ENCODE measurements around the gene DCDC2C.

The DCDC2C gene

GRCh38 chr2:3743951-3744555, 40.7 kb downstream of the DCDC2C start:
- DNase-seq (ENCODE audit: low spot score) = no peak

- no peak for DNase-seq (ENCODE audit: low spot score)
Observed at GRCh38 chr2:3745920-3746319, 42.5 kb downstream of the DCDC2C start.

GRCh38 chr2:3747032-3747654, 43.8 kb downstream of the DCDC2C start:
- DNase-seq (ENCODE audit: low spot score) = no peak

- DNase-seq (ENCODE audit: low spot score) = no peak
Observed at GRCh38 chr2:3747826-3748225, 44.5 kb downstream of the DCDC2C start.

- no peak for DNase-seq (ENCODE audit: low spot score)
Observed at GRCh38 chr2:3749201-3749600, 45.8 kb downstream of the DCDC2C start.

- no peak for DNase-seq (ENCODE audit: low spot score)
Observed at GRCh38 chr2:3751251-3751650, 47.9 kb downstream of the DCDC2C start.

- no peak for DNase-seq (ENCODE audit: low spot score)
Observed at GRCh38 chr2:3751806-3752205, 48.4 kb downstream of the DCDC2C start.

- DNase-seq (ENCODE audit: low spot score) = no peak
Observed at GRCh38 chr2:3752376-3752775, 49.0 kb downstream of the DCDC2C start.

GRCh38 chr2:3753561-3753960, 50.2 kb downstream of the DCDC2C start:
- DNase-seq (ENCODE audit: low spot score) = no peak

GRCh38 chr2:3754280-3754679, 50.9 kb downstream of the DCDC2C start:
- no peak for DNase-seq (ENCODE audit: low spot score)

- DNase-seq (ENCODE audit: low spot score) = no peak
Observed at GRCh38 chr2:3754795-3755194, 51.4 kb downstream of the DCDC2C start.

- DNase-seq (ENCODE audit: low spot score) = no peak
Observed at GRCh38 chr2:3755277-3755676, 51.9 kb downstream of the DCDC2C start.

- DNase-seq (ENCODE audit: low spot score) = no peak
Observed at GRCh38 chr2:3756306-3756705, 52.9 kb downstream of the DCDC2C start.

- DNase-seq (ENCODE audit: low spot score) = no peak
Observed at GRCh38 chr2:3758906-3759305, 55.5 kb downstream of the DCDC2C start.

GRCh38 chr2:3759331-3759730, 56.0 kb downstream of the DCDC2C start:
- DNase-seq (ENCODE audit: low spot score) = no peak

- DNase-seq (ENCODE audit: low spot score) = no peak
Observed at GRCh38 chr2:3759761-3760160, 56.4 kb downstream of the DCDC2C start.

- no peak for DNase-seq (ENCODE audit: low spot score)
Observed at GRCh38 chr2:3761272-3761671, 57.9 kb downstream of the DCDC2C start.

- no peak for DNase-seq (ENCODE audit: low spot score)
Observed at GRCh38 chr2:3762771-3763447, 59.5 kb downstream of the DCDC2C start.

- no peak for DNase-seq (ENCODE audit: low spot score)
Observed at GRCh38 chr2:3766824-3767223, 63.4 kb downstream of the DCDC2C start.

GRCh38 chr2:3768960-3769765, 65.8 kb downstream of the DCDC2C start:
- DNase-seq (ENCODE audit: low spot score) = no peak

GRCh38 chr2:3769766-3770165, 66.4 kb downstream of the DCDC2C start:
- no peak for DNase-seq (ENCODE audit: low spot score)

- no peak for DNase-seq (ENCODE audit: low spot score)
Observed at GRCh38 chr2:3770724-3771415, 67.5 kb downstream of the DCDC2C start.
